MV-4-11 (cell line): ENCODE results near the gene JAKMIP2.
"Not testable (repeated sequence)": the region's sequence is repeated elsewhere in the genome, so short reads cannot be mapped to it uniquely, and the experiment has no call there.

Experiments
- DNase-seq: peaks from one replicate; lab custom pipeline; 2025; lab: John Stamatoyannopoulos, UW

JAKMIP2 gene

GRCh38 chr5:147746986-147747385 lies 35.5 kb downstream of the JAKMIP2 start:
- DNase-seq: no peak

DNA sequence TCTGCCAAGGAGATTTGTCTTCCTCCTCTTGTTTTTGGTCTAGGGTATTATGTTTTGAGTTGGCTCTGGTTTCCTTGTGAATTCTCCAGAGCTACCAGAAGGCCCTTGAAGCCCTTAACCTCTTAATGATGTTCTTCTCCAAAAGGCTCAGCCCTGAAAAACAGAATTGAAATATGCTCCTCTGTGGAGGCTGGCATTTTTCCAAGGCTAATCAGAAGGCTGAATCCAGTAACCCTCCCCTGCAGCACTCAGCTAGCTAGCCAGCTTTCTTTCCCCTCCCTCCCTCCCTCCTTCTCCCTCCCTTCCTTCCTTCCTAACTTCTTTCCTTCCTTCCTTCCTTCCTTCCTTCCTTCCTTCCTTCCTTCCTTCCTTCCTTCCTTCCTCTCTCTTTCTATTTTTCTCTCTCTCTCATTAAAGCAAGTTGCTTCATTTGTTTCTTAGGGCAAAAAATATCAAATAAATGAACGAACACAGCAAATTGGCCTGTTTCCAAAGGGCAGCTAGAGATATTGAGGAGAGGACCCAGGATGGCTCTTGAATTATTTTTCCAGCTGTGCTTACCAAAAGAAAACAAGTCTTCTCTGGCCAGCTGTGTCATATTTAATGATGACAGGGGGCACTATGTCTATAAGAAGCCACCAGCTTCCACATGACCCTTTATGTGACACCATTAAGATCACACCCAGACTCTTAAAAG lies 38.7 kb downstream of the JAKMIP2 start:
- no peak for DNase-seq

GRCh38 chr5:147743012-147743411 lies 39.5 kb downstream of the JAKMIP2 start:
- DNase-seq: no peak

DNA sequence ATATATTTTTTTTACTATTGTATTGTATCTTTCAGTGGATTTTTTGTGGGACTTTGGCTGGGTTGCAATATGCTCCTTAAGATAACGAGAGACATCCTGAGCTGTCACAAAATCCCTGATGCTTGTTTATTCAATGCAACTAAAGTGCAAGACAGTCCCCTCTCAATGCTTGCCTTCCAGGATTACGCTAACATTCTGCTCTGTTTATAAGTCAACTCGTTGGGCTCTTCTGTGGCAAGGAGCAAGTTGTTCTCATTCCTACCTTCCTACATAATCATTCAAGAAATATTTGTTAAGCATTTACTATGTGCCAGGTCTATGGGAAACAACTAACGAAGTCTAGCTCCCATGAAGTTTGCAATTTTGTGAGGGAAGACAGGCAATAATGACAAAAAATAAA lies 40.4 kb downstream of the JAKMIP2 start:
- DNase-seq: no peak

DNA sequence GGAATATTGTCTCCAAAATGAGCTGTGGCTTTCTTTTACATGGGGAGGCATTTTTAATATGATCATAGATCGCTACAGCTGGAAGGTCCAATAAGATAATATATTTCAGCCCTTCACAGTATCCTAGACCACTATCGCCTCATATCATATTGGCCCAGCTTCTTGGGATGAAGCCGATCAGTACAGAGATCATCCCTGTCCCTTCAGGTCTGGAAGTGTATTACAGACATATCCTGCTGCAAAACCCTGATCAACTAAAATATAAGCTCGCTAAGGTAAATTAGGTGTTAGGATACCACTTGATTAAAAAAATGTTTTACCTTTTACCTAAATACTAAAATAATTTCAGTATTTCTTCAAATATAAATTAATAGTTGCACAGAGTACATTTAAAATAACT lies 41.7 kb downstream of the JAKMIP2 start:
- no peak for DNase-seq

- no peak for DNase-seq
Observed at GRCh38 chr5:147737921-147738320, 44.6 kb downstream of the JAKMIP2 start.

DNA sequence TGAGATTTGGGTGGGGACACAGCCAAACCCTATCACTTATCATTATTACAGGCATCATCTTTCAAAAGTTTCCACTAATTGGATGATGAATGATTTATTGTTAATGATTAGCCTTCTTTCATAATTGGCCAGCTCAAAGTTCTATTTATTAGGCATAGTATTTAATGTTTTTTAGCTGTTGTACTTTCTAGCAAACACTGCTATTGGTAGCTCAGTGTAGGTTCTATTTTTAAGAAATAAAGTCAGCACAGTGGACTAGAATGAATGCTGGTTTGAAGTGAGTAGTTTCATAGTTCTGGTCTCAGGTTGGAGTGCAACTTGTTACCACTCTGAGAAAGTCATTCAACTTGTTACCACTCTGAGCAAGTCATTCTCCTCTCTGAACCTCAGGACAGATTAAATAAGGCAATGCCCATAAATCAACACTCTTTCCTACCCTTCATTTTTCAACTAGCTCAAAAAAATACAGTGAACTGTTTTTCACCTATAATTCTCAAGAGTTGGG lies 46.9 kb downstream of the JAKMIP2 start:
- DNase-seq: no peak

DNA sequence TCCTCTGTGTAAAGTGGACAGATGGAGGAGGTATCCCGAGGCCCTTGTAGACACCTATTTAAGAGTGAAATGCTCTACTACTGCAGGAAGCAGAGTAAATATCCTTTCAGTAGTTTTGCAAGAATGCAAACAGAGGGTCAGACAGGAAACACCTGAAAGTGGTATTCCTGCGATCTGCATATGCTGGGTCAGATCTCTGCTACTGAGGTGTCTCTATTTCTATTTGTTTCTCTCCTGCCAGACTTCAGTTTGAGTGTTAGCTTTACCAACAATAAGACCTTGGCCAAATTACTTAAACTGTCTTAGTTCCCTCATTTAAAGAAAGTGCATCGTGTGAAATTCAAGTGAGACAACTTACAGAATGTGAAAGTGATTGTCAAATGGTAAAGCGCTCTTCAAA lies 47.6 kb downstream of the JAKMIP2 start:
- DNase-seq: no peak

- no peak for DNase-seq
Observed at GRCh38 chr5:147733075-147733474, 49.5 kb downstream of the JAKMIP2 start.

GRCh38 chr5:147732291-147732883 lies 50.1 kb downstream of the JAKMIP2 start:
- DNase-seq: no peak

DNA sequence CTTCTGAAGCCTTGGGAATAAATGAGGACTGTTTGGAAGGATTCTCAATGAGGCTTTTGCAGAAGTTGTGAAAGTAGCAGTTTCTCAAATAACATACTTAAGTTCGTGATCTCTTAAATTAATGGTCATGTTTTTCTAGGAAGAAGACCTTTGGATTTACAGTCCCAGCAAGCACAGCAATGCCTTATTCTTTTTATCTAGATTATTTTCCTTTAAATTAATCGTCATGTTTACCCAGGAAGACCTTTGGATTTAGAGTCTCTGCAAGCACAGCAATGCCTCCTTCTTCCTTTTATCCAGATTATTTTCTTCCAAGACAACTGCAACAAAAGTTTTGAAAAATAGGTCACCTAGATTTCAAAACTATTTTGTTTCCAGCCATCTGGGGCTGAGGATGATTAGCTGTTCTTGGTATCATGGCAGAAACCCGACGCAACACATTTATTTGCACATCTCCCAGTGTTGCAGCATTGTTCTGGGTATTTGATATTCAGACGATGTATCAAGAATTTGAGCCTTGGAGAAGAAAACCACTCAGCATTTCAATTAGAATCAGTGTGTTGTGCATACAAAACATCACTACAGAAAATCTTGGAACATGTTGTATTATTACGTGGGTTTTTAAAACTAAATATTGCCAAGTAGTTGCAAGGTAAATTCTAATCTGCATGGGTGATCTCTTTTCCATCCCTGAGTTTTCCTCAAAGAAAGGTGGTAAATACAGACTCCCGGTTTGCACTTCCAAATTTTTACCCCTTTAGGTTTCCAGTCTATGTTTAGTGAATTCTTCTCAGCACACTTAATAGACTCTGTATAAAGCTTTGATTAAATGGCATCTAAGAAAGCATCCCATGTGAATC lies 50.9 kb downstream of the JAKMIP2 start:
- no peak for DNase-seq

GRCh38 chr5:147727200-147727599 lies 55.3 kb downstream of the JAKMIP2 start:
- DNase-seq: no peak

DNA sequence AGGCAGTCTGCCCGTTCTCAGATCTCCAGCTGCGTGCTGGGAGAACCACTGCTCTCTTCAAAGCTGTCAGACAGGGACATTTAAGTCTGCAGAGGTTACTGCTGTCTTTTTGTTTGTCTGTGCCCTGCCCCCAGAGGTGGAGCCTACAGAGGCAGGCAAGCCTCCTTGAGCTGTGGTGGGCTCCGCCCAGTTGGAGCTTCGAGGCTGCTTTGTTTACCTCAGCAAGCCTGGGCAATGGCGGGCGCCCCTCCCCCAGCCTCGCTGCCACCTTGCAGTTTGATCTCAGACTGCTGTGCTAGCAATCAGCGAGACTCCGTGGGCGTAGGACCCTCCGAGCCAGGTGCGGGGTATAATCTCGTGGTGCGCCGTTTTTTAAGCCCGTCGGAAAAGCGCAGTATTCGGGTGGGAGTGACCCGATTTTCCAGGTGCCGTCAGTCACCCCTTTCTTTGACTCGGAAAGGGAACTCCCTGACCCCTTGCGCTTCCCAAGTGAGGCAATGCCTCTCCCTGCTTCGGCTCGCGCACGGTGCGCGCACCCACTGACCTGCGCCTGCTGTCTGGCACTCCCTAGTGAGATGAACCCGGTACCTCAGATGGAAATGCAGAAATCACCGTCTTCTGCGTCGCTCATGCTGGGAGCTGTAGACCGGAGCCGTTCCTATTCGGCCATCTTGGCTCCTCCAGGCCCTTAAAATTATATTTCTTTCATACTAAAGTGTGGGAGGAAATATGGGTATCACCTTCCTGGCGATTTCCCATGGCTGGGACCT lies 61.2 kb downstream of the JAKMIP2 start:
- DNase-seq: not testable (repeated sequence)

- no peak for DNase-seq
Observed at GRCh38 chr5:147713550-147714295, 68.8 kb downstream of the JAKMIP2 start.

- DNase-seq: peak; percentile 44
Observed at GRCh38 chr5:147712598-147712997, 69.9 kb downstream of the JAKMIP2 start.

- DNase-seq: no peak
Observed at GRCh38 chr5:147712019-147712418, 70.5 kb downstream of the JAKMIP2 start.

DNA sequence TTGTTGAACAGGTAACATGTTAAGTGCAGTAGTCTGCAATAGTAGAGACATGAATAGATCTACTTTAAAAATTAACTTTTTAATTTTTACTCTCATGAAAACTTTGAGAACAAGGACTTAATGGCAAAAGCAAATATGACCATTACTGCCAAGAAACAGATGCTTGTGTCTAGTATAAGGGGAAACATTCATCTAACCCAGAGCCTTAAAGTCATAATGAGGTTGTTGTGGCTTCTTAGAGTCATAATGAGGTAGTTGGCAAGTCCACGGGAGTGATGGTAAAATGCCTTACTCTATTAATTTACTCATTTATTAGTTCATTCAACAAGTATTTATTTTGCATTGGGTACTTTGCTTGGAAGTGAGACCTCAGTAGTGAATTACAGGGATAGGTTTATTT lies 71.5 kb downstream of the JAKMIP2 start:
- DNase-seq: no peak

- DNase-seq: no peak
Observed at GRCh38 chr5:147708708-147709107, 73.8 kb downstream of the JAKMIP2 start.

- DNase-seq: no peak
Observed at GRCh38 chr5:147704544-147704943, 78.0 kb downstream of the JAKMIP2 start.

DNA sequence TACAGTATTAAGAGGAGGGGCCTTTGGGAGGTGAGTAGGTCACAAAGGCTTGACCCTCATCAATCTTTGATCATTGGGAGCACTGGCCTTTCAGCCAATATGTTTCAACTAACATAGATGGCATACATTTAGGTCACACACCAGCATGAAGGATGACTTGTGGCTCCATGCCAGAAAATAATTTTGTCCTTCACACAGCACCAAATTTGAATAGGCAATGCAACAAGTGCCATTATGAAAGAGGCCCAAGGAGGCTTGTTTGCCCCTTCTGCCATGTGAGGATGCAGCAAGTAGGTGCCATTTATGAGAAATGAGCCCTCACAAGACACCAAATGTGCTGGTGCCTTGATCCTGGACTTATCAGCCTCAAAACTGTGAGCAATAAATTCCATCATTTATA lies 81.1 kb downstream of the JAKMIP2 start:
- no peak for DNase-seq

- DNase-seq: no peak
Observed at GRCh38 chr5:147699496-147700088, 82.9 kb downstream of the JAKMIP2 start.
